Retinal pigment epithelial cell (primary cell): ENCODE data around the gene ATRNL1.
"Not testable (repeated sequence)": the region's sequence is repeated elsewhere in the genome, so short reads cannot be mapped to it uniquely, and the experiment has no call there.

Experiments
- DNase-seq: peaks from one replicate; pipeline ENCODE4 v3.0.0-alpha.2; 2010; ENCODE audit warnings: low read depth
- H3K4me3 ChIP-seq: 2 replicates; pipeline ENCODE4 v1.5.1; 2011; ENCODE audit warnings: mild to moderate bottlenecking, low read length, control low read depth, moderate library complexity
- TF ChIP-seq, protein P1 (sequence below): conservative IDR thresholded peaks from 2 replicates; pipeline ENCODE4 v1.5.1; 2011; ENCODE audit warnings: low read depth, low read length, control low read depth, inconsistent platforms

Gene ATRNL1

DNA sequence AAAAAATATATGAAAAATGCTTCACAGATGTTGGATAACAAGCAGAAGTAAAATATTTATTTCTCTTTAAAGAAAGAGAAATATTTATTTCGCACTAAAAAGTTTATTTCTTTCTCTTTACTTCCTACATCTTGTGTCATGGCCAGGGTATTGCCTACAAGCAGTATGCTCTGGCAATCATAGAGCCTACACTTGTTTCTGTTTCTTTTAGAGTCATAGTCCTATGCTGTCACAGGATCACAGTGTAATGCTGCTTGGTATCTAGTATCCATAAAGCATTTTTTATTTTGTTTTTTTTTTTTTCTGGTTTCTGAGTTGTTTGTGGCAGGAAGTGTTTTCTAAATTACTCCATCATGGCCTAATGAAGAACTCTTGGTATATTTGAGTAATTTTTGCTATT is 116.0 kb downstream of the ATRNL1 start:
- TF ChIP-seq, protein P1, sequence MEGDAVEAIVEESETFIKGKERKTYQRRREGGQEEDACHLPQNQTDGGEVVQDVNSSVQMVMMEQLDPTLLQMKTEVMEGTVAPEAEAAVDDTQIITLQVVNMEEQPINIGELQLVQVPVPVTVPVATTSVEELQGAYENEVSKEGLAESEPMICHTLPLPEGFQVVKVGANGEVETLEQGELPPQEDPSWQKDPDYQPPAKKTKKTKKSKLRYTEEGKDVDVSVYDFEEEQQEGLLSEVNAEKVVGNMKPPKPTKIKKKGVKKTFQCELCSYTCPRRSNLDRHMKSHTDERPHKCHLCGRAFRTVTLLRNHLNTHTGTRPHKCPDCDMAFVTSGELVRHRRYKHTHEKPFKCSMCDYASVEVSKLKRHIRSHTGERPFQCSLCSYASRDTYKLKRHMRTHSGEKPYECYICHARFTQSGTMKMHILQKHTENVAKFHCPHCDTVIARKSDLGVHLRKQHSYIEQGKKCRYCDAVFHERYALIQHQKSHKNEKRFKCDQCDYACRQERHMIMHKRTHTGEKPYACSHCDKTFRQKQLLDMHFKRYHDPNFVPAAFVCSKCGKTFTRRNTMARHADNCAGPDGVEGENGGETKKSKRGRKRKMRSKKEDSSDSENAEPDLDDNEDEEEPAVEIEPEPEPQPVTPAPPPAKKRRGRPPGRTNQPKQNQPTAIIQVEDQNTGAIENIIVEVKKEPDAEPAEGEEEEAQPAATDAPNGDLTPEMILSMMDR, result no peak
- no peak for DNase-seq
- no peak overlapping the region for H3K4me3 ChIP-seq

DNA sequence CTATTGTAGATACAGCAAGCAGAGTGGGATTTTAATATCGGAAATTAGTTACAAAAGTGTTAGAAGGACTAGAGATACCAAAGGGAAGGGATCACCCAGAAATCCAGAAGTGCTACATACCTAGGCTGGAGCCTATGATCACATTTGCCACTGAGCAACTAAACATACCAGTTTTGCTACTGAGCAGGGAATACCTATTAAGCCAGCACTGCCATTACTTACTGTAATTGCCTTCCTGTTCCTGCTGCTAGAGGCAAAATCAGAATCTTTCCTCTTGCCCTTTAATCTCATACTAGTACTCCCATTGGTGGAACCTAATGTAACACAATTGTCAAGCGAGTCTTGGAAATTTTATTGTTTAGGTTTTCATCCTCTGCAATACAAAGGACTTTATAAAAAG is 121.7 kb downstream of the ATRNL1 start:
- no peak for DNase-seq
- H3K4me3 ChIP-seq, result no peak overlapping the region
- TF ChIP-seq, protein P1, result no peak

DNA sequence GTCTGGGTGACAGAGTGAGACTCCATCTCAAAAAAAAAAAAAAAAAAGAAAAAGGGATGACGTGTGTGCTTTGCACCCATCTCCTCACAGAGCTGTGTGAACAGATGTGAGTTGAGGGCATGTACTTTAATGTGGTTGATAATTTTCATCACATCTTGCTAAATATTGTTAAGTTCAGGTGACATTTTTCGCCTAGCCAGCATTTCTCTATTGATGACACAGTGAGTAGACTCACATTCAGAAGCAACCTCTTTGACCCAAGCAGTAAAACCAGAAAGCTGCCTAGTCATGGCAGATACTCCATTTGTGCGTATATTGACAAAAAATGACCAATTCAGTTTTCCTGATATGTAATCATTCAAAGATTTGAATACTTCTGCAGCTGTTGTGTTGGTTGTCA is 126.0 kb downstream of the ATRNL1 start:
- TF ChIP-seq, protein P1, result no peak
- DNase-seq, result no peak
- H3K4me3 ChIP-seq, result no peak overlapping the region

DNA sequence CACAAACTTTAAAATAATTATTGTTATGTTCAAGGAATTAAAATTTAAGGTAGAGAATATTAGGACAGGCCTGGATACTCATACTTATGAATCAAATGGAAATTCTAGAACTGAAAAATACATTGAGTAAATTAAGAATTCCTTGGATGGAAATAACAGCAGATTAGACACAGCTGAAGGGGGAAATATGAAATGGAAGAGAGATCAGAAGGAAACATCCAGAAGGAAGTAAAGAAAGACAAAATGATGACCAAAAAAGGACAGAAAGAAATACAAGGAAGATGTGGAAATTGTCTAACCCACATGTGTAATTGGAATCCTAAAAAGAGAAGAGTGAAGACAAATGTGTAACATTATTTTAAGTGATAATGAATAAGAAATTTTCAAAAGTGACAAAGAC is 128.9 kb downstream of the ATRNL1 start:
- no peak overlapping the region for H3K4me3 ChIP-seq
- no peak for DNase-seq
- TF ChIP-seq, protein P1, result no peak

GRCh38 chr10:115239761-115240160 is 146.6 kb downstream of the ATRNL1 start:
- no peak for DNase-seq
- TF ChIP-seq, protein P1, result no peak
- H3K4me3 ChIP-seq, result no peak overlapping the region

DNA sequence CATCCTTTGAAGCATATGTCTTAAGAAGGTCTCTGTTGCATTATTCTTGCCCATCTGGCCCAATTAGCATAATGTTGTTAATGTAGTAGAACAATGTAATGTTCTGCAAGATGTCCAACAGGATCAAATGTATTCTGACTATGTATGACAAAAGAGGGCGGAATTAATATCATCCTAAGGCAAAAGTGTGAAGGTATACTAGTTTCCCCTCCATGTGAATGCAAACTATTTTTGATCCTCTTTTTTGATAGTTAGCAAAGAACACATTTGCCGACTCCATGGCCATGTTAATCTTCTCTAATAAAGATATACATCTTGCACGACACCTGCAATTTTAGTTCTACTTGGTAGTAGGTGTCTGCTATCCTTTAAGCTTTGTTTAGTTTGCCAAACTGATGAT is 157.6 kb downstream of the ATRNL1 start:
- TF ChIP-seq, protein P1, result no peak
- no peak for DNase-seq

GRCh38 chr10:115253765-115254164 is 160.6 kb downstream of the ATRNL1 start:
- not testable (repeated sequence) for H3K4me3 ChIP-seq, DNase-seq

More for the DNA sequence above, 157.6 kb downstream of the ATRNL1 start:
- H3K4me3 ChIP-seq, result no peak overlapping the region

- H3K4me3 ChIP-seq, result no peak overlapping the region
- DNase-seq, result no peak
- TF ChIP-seq, protein P1, result no peak
These were observed 179.3 kb downstream of the ATRNL1 start for GRCh38 chr10:115272482-115272881.
